ENCODE measurements around the gene SLC38A9. TPM values are rescaled to one million over a fixed set of nuclear protein-coding genes. Genes with fewer than 3 reads are reported as not detected.

Gene SLC38A9
- total RNA-seq, 1 donor from 2014 or later, result 33.8 TPM

DNA sequence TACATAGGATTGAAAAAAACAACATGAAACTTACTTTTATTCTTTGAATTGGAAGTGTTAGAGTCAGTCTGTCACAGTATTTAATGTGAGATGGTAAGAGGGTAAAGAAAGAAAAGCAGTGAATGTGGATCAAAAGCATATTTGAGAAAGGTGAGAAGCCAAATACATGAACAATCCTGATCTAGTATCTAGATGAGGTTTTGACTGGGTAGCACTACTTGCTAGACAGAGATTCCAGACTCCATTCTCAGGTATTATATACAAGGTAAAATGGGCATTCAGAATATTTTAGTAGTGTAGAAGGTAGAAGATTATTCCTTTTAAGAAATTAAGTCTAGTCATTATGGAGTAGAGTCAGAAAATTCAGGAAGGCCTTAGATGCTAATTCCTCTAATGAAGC lies 62.2 kb downstream of the SLC38A9 start:
- no peak for DNase-seq

DNA sequence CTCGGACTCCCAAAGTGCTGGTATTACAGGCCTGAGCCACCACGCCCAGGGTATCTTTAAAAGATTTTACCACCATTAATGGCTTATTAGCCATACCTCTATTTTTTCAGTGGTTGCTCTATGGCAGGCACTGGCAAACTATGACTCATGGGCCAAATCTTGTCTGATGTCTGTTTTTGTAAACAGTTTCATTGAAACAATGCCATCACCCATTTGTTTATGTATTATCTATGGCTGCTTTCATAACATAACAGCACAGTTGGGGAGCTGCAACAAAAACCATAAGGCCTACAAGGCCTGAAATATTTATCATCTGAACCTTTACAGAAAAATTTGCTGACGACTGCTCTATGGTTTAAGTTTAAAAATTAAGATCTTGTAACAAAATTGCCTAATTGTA lies 66.8 kb downstream of the SLC38A9 start:
- no peak for DNase-seq

DNA sequence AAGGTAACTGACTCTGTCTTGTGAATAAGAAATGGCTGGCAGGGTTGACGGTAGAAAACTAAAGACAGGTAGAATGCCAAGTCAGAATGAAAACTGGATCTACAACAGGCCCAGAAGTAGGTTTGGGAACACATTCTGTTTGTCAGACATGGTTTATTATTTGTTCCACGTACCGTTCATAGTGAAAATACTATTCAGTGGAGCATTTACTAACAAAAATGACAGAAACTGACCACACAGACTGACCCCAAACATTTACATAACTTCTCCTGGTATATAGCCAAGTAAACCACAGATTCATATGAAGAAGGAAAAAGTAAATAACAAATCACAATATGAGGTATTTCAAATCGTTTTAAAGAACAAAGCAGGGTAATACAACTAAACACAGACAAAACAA lies 73.7 kb downstream of the SLC38A9 start:
- DNase-seq, result peak; percentile 51

DNA sequence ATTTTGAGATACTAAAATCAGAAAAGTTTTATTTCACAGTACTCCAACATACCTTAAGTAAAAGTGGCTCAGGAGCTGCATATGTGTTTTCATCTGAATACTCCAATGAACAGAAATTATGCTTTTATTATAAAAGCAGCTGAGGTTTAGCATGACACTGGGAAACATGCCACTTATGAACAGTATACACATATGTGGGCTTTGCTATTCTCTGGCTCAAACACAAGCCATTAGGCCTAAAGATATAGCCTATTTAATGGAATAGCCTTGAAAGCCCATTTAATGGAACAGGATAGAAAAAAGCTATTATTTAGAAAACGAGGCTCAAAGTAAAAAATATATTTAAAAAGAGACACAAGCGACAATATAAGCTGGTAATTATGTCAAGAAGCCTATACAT lies 74.1 kb downstream of the SLC38A9 start:
- DNase-seq, result peak; percentile 70

DNA sequence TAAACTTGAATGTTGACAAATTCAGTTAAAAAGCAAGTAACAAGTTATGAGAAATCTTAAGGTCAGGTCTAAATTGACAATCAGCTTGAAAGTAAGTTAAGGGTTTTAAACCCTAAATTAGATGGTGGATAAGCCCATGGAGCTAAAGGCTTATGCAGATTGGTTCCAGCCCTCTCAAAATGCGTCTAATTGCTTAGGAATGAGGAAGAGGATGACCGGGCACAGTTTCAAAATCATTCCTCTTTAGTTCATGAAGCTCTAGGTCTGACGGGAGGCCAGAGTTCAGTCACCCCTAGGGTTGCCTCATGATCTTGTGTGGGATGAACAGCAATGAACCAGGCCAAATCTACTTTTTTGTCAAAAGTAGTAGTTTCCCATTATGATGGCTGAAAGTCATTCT lies 75.4 kb downstream of the SLC38A9 start:
- peak; percentile 85 for DNase-seq

DNA sequence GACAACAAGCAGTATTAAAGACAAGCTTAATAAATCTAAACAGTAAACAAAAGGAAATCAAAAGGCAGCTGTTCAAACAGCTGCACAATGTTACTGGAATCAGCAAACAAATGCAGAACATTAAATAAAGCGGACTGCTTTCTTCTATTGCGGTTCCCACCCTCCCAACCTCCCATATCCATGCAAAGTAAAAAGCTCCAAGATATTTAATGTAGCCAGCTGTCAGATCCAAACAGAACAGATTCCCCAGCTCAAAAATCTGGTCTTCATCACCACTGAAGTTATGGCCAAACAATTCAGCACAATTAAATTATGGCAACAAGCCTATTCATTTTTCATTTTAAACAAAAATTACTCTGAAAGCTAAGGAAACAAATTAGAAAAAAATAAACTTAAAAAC lies 75.9 kb downstream of the SLC38A9 start:
- DNase-seq, result peak; percentile 93

DNA sequence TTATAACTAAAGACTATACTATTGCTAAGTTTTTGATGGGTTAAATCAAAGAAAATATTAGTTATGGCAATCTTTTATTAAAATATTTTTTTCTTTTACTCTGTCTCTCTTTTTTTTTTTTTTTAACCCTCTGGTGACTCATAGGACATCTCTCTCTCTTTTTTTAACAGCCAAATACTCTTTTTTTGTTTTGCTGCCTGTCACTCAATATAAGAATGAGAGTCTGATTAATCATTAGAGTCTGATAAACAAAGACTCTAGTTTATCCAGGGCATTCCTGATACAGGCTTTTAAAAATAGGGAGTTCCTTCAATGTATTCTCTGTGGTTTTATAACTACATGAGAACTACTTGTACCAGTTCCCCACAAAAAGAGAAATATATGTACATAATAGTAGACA lies 77.3 kb downstream of the SLC38A9 start:
- DNase-seq, result no peak

DNA sequence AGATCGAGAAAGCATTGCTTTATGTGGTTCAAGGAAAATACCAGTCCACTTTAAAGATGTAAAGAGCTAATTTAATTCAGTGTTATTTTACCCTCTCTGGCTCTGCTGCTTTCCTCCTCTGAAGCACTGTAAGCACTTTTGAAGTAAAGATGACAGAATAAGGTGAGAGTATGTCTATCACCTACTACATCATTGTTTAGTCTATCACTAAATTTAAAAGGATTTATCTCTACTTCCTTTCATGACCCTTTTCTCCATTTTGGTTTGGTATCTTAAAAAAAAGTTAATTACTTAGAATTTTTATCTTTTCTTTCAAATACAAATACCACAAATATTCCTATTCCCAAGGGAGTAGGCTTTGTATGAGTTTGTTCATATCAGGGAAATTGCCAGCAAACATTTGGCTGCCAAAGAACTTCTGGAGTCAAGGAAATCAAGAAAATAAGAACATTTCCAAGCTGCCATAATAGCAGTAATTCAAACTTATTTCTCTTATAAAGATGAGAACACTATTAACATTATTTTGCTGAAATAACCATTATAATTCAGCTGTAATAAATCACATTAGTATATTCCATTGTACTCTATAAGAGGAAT lies 77.8 kb downstream of the SLC38A9 start:
- peak; percentile 75 for DNase-seq

DNA sequence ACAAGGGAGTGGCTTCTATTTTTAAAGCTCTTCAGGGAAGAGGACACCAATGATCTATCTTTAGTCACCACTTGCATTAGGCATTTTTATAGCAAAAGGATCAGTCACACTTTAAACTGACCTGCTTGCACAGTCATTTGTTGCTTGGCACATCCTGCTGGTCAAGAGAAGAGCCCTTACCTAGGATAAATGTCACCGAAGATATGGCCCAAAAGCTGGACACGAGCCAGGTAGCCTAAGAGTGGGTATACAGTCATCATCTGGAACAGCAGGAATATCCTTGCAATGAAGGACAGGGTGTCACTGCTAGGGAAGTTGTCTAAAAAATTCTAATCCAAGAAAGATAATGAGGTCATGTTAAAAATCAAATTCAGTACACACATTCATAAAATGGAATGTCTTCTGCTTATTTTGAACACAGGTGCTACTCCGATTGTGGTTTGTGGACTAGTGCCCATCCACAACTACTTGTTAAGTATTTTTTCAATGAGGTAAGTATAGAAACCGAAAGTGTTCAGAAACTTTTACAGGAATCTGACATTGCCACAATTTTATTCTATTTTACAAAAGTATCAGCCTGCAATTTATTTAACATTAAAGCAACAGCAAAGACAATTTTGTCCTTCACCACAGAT lies 78.4 kb downstream of the SLC38A9 start:
- peak; percentile 65 for DNase-seq

DNA sequence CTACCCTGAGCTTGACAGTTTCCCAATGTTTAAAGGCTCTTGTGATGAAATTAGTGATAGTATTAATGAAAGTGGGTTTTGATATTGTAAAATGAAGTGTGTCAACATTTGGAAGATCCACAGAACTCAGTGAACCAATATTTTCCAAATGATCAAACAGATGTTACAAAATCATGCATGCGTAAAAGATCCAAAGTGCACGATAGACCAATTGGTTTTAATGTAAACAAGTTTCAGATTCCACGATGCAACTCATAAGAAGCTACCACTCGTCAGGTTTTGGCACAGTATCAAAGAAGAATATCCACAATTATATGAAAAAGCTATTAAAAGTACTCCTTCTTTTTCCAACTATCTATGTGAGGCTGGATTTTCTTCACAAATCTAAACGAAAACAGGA lies 82.3 kb downstream of the SLC38A9 start:
- DNase-seq, result no peak

DNA sequence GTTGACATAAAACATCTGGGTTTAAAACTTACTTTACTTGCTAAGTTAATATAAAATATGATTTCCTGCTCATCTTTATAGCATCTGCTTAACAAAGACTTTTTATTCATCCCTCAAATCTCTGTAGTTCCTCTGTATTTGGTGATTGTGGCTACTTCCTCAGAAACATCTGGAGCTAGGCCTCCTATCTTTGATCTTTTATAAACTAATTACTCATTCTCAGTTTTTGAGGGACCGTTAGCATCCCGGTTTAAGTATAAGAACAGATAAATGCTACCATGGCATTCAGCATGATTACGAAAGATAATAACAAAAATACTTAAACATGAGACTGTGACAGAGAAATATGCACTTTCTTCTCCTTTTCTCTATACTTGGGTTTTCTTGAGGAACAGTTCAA lies 85.3 kb downstream of the SLC38A9 start:
- DNase-seq, result no peak

DNA sequence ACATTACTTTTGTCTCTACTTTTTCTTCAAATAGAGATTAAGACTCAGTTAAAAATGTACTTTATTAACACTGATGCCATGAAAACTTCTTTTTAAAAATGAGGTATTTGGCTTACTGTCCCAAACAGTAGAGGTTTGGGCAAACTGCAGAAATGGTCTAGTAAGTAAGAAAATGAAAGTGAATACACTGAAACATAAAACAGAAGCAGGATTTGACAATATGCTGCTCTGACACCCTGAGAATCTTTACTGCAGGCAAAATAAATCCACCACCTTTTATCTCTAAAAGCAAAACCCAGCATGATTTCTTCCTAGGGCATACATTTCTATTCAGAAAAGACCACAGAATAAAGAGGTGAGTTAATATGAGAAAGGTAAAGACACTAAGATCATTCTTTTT lies 86.2 kb downstream of the SLC38A9 start:
- no peak for DNase-seq

DNA sequence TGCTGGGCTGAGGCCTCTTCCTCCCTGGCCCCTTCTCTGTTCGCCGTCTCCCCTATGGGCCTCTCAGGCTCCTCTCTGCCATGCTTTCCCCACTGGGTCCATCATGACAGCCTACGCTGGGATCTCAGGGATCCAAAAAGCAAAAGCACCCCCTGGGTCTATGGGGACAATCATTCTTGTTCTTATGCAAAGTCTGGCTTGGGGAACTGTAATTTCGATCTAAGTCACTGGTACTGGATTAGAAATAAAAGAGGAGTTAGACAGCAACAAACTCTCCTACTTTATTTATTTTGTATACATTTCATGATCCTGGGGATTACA lies 86.6 kb downstream of the SLC38A9 start:
- no peak for DNase-seq

DNA sequence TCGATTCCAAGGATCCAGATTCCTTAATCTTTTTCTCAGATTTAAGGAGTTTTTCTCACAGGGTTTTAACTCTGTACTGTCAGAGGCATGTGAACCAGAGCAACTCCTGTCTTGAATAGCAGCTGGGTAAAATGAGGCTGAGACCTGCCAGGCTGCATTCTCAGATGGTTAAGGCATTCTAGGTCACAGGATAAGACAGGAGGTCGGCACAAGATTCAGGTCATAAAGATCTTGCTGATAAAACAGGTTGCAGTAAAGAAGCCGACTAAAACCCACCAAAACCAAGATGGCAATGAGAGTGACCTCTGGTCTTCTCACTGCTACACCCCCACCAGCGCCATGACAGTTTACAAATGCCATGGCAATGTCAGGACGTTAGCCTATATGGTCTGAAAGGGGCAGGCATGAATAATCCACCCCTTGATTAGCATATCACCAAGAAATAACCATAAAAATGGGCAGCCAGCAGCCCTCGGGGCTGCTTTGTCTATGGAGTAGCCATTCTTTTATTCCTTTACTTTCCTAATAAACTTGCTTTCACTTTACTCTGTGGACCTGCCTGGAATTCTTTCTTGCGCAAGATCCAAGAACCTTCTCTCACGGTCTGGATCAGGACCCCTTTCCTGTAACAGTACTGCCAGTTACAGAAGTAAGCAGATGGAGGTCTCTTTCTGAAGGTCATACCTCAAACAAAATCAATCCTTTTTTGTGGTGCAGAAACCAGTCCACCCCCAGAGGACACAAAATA lies 87.1 kb downstream of the SLC38A9 start:
- no peak for DNase-seq

DNA sequence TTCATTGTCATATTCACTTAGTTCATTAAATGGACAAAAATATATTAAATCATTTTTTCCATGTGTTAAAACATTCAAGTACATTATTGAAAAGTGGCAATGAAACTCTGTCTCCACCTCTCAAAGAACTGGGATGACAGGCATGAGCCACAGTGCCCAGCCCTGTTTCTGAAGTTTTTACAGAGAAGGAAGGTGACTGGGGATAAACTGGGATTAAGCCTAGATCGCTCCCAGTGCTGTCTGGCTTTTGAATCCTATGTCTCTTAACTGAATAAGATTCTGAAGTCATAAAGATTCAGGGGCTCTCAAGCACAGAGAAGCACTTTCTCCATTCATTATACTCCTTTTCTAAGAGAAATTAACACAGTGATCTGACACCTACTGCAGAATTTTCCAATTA lies 88.3 kb downstream of the SLC38A9 start:
- DNase-seq, result no peak

DNA sequence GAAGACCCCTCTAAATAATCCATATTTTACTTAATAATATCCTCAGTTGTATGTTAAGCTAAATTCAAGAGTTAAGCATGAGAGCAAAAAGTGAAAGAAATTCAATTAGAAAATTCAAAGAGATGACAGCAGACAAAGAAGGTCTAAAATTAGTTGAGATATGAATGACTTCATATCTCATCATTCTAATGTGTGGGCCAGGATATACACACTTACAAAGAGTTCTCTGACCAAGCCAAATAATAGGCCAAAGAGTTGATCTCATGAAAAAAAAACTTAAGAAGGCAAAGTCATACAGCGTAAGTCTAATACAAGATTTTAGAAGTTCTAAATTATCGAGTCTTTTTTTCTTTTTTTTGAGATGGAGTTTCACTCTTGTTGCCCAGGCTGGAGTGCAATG lies 89.7 kb downstream of the SLC38A9 start:
- no peak for DNase-seq

DNA sequence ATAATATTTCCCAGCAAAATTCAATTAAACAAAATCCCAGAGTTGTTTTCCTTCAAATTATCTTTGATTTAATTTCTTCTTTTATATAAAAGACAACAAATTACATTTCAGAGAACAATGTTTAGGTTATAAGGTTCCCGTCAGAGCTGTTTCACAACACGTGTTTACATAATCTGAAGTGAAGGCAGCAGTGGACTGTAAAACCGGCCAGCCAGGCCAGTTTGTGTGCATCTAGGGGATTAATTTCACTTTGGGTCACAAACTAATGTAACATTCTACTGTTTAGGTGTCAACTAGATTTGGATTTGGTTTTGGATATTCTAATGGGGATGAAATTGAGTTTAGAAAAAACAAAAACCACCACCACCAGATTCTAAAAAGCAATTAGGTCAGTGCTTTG lies 90.9 kb downstream of the SLC38A9 start:
- peak; percentile 20 for DNase-seq

DNA sequence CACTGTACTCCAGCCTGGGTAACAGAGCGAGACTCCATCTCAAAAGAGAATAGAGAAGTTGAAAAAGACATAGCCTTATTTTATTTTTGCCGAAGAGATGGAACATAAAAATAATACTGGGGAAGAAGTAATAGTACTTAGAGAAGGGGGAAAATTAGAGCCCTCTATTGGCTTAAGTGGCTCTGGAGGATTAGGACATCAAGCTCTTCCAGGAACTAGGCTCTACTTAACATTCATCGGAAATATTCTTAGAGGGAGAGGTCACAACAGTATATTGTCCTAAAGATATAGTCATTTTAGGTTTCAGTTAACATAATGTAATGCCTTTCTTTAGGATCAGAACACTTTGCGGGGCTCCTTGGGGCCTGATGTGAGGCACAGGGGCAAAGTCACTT lies 91.4 kb downstream of the SLC38A9 start:
- no peak for DNase-seq

DNA sequence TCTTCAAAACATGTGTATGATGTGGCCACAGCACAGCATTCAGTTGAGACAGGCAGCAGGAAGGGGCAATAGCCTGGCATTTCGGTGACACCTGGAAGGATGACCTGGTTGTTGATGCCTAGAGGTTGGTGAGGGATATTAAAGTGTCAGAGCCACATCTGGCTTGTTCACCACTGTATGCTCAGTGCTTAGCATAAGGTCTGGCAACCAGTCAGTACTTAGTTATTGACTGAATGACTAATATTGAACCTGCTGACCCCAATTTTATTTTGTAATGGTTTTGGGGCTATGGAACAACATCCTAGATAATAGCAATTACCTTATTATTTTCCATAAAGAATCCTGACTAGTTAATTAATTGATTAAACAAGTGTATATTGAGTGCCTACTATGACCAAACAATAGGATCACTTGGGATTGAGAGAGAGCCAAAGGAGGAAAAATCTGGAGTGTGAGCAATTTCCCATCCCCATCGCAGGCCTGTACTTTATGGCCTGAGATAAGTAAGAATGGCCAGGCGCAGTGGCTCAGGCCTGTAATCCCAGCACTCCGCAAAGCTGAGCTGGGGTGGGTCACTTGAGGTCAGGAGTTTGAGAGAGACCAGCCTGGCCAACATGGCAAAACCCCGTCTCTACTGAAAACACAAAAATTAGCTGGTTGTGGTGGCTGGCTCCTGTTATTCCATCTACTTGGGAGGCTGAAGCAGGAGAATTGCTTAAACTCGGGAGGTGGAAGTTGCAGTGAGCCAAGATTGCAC lies 91.9 kb downstream of the SLC38A9 start:
- DNase-seq, result no peak

DNA sequence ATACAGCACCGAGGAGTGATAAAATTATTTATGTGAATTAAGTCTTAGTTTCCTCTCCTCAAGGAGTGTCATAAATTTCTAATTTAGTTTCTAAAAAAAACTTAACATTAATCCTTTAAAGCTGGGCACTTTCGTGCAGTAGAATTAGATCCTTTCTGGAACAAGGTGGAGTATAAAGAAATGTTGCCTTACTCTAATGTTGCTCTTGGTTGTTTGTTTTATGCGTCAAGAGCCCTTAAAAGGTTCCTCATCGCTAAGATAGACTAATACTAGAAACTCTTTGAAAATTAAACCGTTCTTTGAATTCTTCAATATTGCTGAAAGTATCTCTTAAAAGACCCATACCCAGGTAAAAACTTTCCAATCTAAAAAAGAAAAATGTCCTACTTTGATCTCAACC lies 93.8 kb downstream of the SLC38A9 start:
- DNase-seq, result no peak

DNA sequence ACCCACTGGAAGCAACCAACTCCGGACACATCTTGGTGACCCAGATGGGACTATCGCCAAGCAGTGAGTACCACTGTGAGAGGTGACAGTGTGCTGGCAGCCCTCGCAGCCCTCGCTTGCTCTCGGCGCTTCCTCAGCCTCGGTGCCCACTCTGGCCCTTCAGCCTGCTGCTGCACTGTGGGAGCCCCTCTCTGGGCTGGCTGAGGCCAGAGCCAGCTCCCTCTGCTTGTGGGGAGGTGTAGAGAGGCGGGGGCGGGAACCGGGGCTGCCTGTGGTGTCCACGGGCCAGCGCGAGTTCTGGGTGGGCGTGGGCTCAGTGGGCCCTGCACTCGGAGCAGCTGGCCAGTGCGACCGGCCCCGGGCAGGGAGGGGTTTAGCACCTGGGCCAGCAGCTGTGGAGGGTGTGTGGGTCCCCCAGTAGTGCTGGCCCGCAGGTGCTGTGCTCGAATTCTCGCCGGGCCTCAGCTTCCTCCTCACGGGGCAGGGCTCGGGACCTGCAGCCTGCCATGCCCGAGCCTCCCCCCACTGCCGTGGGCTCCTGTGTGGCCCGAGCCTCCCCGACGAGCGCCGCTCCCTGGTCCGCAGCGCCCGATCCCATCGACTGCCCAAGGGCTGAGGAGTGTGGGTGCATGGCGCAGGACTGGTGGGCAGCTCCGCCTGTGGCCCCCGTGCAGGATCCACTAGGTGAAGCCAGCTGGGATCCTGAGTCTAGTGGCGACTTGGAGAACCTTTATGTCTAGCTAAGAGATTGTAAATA lies 98.8 kb downstream of the SLC38A9 start:
- no peak for DNase-seq

DNA sequence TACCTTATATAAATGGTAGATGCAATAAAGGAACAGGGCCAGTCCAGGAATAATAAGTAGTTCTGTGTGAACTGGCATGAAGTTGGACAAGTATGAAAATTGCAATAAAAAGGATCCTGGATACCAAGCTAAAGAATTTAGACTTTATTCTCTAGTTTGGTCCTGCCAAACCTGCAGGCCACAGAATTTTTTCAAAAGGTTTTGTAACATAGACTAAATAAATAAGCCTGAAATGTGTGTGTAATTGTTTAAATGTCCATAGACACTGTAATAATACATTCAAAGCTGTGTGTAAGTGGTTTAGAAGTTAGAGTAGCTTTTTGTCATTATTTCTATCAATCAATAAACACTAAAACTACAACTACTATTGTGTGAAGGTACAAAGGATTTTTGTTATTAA lies 101.6 kb downstream of the SLC38A9 start:
- DNase-seq, result no peak

DNA sequence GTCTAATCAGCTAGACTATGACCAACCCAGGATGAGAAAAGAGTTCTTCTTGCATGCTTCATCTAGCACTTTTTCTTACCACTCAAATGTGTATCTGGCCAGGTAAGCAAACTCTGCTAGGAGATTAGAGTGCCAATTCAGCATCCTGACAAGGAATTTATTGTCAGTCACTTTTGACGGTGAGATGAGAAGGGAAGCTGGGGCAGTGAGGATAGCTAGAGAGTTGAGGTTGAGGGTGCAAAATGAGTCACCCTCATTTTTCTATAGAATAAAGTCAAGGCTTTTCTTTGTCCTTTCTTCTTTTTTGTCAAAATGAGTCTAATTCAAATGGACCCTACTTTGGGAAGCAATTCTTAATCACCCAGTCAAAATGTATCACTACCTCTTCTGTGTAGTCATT lies 102.7 kb downstream of the SLC38A9 start:
- no peak for DNase-seq

All from tongue (tissue), 2 donors.